GM19395 (cell line): ENCODE data around the gene GTF3C1.

ENCODE experiments used
- ATAC-seq: cut with Tn5 transposase; IDR thresholded peaks from one replicate; pipeline ENCODE4 v1.9.1; 2021; ENCODE audit warnings: mild to moderate bottlenecking, moderate library complexity; ENCODE audit not compliant: unreplicated experiment

The GTF3C1 gene

DNA sequence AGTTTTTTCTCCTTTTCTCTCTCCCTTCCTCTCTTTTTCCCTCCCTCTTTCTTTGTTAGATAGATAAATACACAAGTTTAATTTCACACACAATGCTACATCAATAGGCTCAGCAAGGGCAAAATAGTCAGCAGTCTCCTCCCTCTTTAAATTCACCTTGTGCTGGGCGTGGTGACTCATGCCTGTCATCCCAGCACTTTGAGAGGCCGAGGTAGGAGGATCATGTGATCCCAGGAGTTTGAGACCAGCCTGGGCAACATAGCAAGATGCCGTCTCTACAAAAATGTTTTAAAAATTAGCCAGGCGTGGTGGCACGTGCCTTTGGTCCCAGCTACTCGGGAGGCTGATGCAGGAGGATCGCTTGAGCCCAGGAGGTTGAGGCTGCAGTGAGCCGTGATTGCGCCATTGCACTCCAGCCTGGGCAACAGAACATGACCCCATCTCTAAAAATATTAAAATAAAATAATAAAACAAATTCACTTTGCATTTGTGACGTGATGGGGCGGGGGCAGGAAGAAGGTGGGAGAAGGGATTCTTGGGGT is 120.3 kb downstream of the GTF3C1 start:
- ATAC-seq: no peak

DNA sequence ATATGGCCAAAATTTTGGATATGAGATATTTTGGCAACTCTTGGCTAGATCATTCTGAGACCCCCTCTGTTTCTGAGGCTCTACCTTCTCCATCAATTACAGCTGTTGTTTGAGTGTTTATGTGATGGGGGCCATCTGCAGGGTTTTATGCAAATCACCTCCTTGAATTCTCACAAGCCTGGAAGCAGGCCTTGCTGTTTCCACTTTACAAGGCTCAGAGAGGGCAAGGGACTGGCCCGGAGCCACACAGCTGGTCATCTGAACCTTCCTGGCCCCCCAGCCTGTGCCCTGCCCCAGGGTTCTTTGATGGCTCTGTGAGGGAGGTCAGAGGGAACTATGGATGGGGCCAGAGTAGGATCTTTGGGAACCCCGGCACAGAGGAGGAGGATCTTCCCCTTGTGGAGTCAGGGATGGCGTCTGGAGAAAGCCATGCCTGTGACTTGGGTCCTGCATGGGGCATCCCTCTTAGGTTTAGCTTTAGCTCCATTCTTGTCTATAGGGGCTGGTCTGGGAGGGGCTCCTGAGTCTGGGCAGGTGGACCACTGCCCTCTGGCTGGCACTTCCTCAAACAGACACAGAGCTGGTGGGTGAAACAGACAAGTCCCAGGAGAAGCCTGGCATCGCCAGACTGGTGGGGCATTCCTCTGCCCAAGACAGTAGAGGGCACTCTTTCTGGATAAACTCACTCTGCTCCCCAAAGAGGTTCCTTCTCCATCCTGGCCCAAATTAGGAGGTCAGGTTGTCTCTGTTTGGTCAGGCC is 121.5 kb downstream of the GTF3C1 start:
- no peak for ATAC-seq

DNA sequence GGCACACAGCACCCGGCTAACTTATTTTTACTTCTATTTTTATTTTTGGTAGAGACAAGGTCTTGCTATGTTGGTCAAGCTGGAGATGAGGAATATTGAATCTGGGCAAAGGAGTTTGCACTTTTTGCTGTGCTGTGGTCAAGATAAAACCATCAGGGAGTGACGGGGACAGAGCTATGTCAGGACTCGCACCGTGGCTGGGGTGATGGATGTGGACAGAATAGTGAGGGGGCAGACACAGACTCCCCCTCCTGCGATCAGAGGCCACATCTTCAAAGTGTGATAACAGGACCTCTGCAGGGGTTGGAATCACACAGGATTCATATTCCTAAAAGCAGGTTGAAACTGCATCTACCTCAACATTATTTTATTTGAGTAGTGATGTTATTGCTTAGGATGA is 122.2 kb downstream of the GTF3C1 start:
- ATAC-seq: no peak

DNA sequence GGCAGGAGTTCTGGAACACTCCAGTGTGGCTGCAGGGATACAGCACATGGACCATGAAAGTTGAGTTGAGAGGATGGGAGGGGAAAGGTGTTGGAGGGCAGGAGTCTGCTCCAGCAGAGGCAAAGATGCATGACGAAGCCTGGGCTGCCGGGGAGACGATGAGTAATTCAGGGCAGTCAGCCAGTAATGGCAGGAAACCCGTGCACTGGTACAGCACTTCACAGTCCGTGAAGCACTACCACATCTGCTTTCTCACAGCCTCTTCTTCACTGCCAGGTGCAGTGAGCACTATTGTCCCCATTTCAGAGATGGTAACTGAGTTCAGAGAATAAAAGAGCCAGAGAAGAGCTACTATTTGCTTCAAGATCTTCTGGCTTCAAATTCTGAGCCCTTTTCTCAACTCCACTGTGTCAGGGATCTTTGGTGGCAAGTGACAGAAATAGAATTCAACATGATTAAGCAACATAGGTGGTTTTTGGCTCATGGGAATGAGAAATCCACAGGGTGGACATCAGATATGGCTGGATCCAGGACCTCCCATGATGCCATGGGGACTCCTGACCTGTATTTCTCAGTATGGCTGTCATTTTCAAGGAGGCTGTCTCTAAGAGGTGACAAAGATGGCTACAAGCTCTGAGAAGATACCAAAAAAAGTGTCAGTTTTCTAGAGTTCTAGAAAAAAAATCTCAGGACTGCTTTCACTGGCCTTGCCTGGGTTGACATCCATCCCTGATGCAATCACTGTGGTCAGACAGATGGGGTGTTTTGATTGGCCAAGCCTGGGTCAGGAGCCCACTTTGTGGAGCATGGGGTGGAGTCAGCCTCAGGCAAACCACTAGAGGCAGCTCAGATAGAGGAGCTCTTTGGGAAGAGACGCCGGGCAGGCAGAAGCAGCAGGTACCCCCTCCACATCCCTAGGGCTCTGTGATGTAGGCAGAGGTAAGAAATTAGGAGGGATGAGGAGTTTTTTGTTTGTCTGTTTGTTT is 123.0 kb downstream of the GTF3C1 start:
- ATAC-seq: peak; percentile 80

DNA sequence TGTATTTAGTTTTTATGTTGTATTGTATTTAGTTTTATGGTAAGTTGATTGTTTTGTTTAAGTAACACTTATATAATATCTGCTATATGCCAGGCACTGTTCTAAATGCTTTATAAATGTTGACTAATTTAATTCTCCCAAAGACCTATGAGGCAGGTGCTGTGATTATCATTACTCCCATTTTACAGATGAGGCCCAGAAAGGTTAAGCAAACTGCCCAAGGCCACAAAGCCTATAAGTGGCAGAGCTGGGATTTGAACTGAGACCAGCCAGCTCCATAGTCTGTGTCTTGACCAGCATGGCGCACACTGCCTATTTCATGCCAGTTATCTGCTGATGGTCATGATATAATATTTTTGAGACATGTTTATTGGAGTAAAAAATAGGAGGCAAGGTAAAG is 123.8 kb downstream of the GTF3C1 start:
- no peak for ATAC-seq

DNA sequence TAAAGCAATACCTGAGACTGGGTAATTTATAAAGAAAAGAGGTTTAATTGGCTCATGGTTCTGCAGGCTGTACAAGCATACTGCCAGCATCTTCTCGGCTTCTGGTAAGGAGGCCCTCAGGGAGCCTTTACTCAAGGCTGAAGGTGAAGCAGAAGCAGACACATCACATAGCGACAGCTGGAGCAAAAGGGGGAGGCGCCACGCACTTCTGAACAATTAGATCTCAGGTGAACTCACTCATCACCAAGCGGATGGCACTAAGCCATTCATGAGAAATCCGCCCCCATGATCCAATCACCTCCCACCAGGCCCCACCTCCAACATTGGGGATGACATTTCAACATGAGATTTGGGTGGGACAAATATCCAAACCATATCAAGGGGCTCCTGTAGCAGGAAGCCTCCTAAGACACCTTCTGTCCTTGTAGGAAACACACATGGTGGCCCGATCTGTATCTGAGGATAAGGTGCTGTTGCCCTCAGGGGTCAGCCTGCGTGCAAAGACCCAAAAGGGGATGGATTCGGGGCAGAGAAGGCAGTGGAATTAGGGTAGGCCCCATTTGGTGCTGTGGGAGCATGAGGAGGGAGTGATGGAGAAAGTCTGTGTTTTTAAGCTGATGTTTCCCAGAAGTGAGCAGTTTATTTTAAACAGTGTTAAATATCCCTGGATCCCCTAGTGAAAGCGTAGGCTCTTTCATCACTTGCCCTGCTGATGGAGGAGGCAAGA is 124.8 kb downstream of the GTF3C1 start:
- no peak for ATAC-seq

DNA sequence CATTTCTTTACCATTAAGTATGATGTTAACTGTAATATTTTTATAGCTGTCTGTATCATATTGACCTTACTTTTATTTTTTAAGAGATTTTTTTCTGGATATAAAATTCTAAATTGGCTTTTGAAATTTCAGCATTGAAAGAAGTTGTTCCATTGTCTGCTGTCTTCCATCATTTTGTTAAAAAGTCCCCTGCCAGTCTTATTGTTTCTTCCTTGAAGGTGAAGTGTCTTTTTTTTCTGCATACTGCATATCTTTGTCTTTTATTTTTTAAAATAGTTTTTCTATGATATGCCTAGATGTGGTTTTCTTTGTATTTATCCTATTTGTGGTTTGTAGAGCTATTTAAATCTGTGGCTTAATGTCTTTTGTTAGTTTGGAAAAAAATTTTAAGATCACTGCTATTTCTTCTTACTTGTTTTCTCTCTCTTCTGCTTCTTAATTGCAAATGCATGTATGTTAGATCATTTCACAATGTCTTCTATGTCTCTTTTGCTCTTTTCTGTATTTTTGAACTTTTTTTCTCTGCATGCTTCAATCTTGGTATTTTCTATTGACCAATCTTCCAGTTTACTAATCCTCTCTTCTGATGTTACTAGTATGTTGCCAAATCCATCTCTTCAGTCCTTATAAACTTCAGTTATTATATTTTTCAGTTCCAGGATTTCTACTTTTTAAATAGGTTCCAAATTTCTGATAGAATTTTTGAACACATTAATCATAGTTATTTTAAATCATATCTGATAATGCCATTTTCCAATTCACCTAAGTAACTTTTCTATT is 127.6 kb downstream of the GTF3C1 start:
- ATAC-seq: no peak

DNA sequence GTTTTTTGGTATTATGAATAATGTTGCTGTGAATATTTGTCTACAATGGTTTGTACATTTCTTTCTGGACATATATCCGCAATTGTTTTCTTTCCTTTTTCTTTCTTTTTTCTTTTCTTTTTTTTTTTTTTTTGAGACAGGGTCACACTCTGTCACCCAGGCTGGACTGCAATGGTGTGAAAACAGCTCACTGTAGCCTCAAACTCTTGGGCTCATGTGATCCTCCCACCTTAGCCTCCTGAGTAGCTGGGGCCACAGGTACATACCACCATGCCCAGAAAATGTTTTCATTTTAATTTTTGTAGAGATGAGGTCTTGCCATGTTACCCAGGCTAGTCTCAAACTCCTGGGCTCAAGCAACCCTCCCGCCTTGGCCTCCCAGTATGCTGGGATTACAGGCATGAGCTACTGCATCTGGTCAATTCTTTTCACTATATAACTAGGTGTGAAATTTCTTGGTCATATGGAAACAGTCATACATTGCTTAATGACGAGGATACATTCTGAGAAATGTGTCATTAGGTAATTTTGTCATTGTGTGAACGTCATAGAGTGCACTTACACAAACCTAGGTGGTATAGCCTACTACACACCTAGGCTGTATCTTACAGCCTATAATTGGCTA is 132.6 kb downstream of the GTF3C1 start:
- no peak for ATAC-seq

DNA sequence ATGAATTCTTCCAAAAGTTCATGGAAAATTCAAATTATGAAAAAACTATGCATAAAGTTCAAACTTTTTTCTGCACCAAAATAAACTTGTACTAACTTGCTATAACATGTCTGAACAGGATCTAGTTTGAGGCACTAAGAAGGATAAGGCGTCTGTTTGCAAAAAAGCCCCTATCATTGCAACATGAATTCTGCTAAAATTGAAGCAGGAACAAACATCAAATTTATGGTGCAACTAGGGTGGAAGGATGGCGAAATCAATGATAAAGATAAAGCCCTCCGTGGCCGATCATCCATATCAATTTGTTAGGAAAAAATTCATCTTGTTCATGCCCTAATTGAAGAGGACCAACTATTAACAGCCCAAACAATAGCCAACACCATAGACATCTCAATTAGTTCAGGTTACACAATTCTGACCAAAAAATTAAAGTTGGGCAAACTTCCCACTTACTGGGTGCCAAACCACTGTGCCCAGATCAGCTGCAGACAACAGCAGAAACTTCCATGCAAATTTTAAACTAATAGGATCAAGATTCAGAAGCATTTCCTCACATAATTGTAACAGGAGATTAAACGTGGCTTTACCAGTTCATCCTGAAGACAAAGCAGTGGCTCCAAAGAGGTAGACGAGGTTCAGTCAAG is 134.8 kb downstream of the GTF3C1 start:
- ATAC-seq: no peak

DNA sequence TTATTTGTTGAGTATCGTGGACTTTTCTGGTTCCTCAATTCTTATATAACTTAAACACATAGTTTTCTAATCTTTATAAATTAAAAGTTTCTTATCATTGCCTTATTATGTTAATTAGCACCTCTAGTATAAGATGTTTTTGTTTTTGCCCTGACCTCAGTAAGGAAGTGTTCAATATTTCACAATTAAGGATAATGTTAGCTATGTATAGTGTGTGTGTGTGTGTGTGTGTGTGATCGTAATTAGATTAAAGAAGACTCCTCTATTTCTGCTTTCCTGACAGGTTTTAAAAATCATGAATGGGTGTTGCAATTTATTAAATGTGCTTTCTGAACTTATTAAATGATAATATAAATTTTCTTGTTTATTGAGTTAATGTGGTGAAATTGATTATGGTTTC is 135.8 kb downstream of the GTF3C1 start:
- no peak for ATAC-seq

DNA sequence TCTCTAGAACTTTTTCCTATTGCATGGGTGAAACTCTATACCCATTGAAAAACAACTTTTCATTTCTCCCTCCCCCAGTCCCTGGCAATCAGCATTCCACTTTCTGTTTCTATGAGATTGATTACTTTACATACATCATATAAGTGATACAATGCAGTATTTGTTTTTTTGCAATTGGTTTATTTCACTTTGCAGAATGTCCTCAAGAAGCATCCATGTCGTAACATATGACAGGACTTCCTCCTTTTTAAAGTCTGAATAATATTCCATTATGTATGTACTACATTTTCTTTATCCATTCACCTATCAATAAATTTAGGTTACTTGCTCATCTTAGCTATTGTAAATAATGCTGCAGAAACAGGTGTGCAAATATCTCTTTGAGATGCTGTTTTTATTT is 139.0 kb downstream of the GTF3C1 start:
- no peak for ATAC-seq
